ENCODE measurements around the gene LTBP1. TPM values are rescaled to one million over a fixed set of nuclear protein-coding genes. Genes with fewer than 3 reads are reported as not detected.

LTBP1 gene
- total RNA-seq, 2 experiments from 2014 or later = 0.06 TPM; not detected in 1

DNA sequence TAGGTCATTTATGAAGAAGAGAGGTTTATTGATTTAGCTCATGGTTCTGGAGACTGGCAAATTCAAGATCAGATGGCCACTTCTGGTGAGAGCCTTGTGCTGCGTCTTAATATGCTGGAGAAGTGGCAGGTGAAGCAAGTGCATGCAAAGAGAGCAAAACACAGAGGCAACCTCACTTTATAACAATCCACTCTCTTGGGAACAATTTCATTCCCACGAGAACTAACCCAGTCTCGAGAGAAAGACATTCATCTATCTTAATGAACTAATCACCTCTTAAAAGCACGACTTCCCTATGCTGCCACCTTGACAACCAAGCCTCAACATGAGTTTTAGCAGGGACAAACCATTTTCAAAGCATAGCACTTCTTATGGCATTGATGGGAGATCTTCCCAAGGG, 343.2 kb downstream of the LTBP1 start:
- H3K27ac Mint-ChIP-seq = no peak overlapping the region
- POLR2A ChIA-PET = no interaction called here
- TF ChIP-seq, protein P1, sequence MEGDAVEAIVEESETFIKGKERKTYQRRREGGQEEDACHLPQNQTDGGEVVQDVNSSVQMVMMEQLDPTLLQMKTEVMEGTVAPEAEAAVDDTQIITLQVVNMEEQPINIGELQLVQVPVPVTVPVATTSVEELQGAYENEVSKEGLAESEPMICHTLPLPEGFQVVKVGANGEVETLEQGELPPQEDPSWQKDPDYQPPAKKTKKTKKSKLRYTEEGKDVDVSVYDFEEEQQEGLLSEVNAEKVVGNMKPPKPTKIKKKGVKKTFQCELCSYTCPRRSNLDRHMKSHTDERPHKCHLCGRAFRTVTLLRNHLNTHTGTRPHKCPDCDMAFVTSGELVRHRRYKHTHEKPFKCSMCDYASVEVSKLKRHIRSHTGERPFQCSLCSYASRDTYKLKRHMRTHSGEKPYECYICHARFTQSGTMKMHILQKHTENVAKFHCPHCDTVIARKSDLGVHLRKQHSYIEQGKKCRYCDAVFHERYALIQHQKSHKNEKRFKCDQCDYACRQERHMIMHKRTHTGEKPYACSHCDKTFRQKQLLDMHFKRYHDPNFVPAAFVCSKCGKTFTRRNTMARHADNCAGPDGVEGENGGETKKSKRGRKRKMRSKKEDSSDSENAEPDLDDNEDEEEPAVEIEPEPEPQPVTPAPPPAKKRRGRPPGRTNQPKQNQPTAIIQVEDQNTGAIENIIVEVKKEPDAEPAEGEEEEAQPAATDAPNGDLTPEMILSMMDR (IDR thresholded peaks at IDR 0.05) = no peak
- CTCF ChIA-PET = interaction anchor here (0.6 kb wide), 1 partner anchor 38 kb away, joined by 3 read pairs; no protein-coding TSS in a partner anchor
- Histone ChIP-seq H3K4me3 (ENCODE audit: low read length) (no peak overlapping the region), H3K27me3 (ENCODE audit: control insufficient read depth in 1 of 2, insufficient read depth in 2 of 2, low read length in 2 of 2) (no peaks in the 10 kb centered on the region), H3K27ac (ENCODE audit: low read depth in 1 of 2, low read length in 2 of 2) (no peak overlapping the region), H3K9me3 (ENCODE audit: control insufficient read depth in 1 of 2, insufficient read depth in 1 of 2, low read length in 2 of 2) (no peaks in the 10 kb centered on the region), H3K4me1 (ENCODE audit: insufficient read depth, low read length) (no peaks in the 10 kb centered on the region), H3K36me3 (ENCODE audit: insufficient read depth, low read length) (no peaks in the 10 kb centered on the region)
- intact Hi-C loops (cut with DNase I, micrococcal nuclease) = no loop called here
- no peak for ATAC-seq (ENCODE audit: poor library complexity)
- no peaks in the 10 kb centered on the region for H3K9me3 Mint-ChIP-seq
- H3K36me3 Mint-ChIP-seq (ENCODE audit: low read depth) = no peaks in the 10 kb centered on the region
- no peak for DNase-seq
- no peak overlapping the region for H3K4me3 Mint-ChIP-seq
- peaks cover 21% of the 10 kb centered on the region for H3K27me3 Mint-ChIP-seq
- no peaks in the 10 kb centered on the region for H3K4me1 Mint-ChIP-seq (ENCODE audit: low read depth)

GRCh38 chr2:33291278-33292013, 344.7 kb downstream of the LTBP1 start:
- ChIA-PET CTCF (no interaction called here), POLR2A (no interaction called here)
- Mint-ChIP-seq H3K4me1 (ENCODE audit: low read depth) (no peaks in the 10 kb centered on the region), H3K36me3 (ENCODE audit: low read depth) (no peaks in the 10 kb centered on the region), H3K9me3 (no peaks in the 10 kb centered on the region), H3K27ac (no peak overlapping the region), H3K4me3 (no peak overlapping the region), H3K27me3 (peaks cover 12% of the 10 kb centered on the region)
- H3K4me3 ChIP-seq (ENCODE audit: low read length) = no peak overlapping the region
- H3K9me3 ChIP-seq (ENCODE audit: control insufficient read depth in 1 of 2, insufficient read depth in 1 of 2, low read length in 2 of 2) = no peaks in the 10 kb centered on the region
- ATAC-seq (ENCODE audit: poor library complexity) = no peak
- no peaks in the 10 kb centered on the region for H3K36me3 ChIP-seq (ENCODE audit: insufficient read depth, low read length)
- H3K4me1 ChIP-seq (ENCODE audit: insufficient read depth, low read length) = no peaks in the 10 kb centered on the region
- no peaks in the 10 kb centered on the region for H3K27me3 ChIP-seq (ENCODE audit: control insufficient read depth in 1 of 2, insufficient read depth in 2 of 2, low read length in 2 of 2)
- no peak for DNase-seq
- TF ChIP-seq, protein P1 (IDR thresholded peaks at IDR 0.05) = no peak
- H3K27ac ChIP-seq (ENCODE audit: low read depth in 1 of 2, low read length in 2 of 2) = no peak overlapping the region
- intact Hi-C loops (cut with DNase I, micrococcal nuclease) = no loop called here

DNA sequence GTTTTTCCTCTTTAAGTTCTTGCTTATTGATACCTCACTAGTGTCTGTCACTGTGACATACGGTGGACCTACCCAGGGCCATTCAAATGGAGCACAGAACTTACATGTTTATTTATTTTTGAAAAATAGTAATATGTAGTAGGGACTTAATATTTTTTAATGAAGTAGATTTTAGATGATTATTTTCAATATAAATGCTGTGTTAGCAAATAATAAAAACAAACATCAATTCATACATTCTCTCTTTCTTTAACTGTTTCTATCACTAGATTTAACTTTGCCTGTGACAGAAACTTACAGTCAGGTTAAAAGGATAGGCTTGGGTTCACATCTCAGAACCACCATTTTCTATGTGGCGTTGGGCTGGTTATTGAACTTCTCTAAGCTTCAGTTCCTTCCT, 345.3 kb downstream of the LTBP1 start:
- TF ChIP-seq, protein P1 (IDR thresholded peaks at IDR 0.05) = no peak
- H3K4me3 ChIP-seq (ENCODE audit: low read length) = no peak overlapping the region
- no peak for DNase-seq
- ChIA-PET CTCF (no interaction called here), POLR2A (no interaction called here)
- no peaks in the 10 kb centered on the region for H3K4me1 Mint-ChIP-seq (ENCODE audit: low read depth)
- no peak overlapping the region for H3K27ac Mint-ChIP-seq
- no peaks in the 10 kb centered on the region for H3K9me3 ChIP-seq (ENCODE audit: control insufficient read depth in 1 of 2, insufficient read depth in 1 of 2, low read length in 2 of 2)
- no peaks in the 10 kb centered on the region for H3K9me3 Mint-ChIP-seq
- H3K27me3 ChIP-seq (ENCODE audit: control insufficient read depth in 1 of 2, insufficient read depth in 2 of 2, low read length in 2 of 2) = no peaks in the 10 kb centered on the region
- H3K36me3 ChIP-seq (ENCODE audit: insufficient read depth, low read length) = no peaks in the 10 kb centered on the region
- H3K4me1 ChIP-seq (ENCODE audit: insufficient read depth, low read length) = no peaks in the 10 kb centered on the region
- H3K36me3 Mint-ChIP-seq (ENCODE audit: low read depth) = no peaks in the 10 kb centered on the region
- H3K4me3 Mint-ChIP-seq = no peak overlapping the region
- intact Hi-C loops (cut with DNase I, micrococcal nuclease) = no loop called here
- no peak for ATAC-seq (ENCODE audit: poor library complexity)
- H3K27ac ChIP-seq (ENCODE audit: low read depth in 1 of 2, low read length in 2 of 2) = no peak overlapping the region
- peaks cover 10% of the 10 kb centered on the region for H3K27me3 Mint-ChIP-seq
